WTC11 (cell line): ENCODE data around the gene F13B.
"Not testable (repeated sequence)": the region's sequence is repeated elsewhere in the genome, so short reads cannot be mapped to it uniquely, and the experiment has no call there.

Experiments used
- CTCF ChIP-seq: fragments of 200-600 bp; IDR thresholded peaks from 2 replicates; pipeline ENCODE4 v1.8.0; 2022; ENCODE audit warnings: antibody characterized with exemption
- MYBL2 ChIP-seq: sonication (generic); formaldehyde crosslinking; IDR thresholded peaks from 2 replicates; pipeline ENCODE4 v1.8.1; 2023; ENCODE audit warnings: mild to moderate bottlenecking, moderate library complexity, missing genetic modification reagents

DNA sequence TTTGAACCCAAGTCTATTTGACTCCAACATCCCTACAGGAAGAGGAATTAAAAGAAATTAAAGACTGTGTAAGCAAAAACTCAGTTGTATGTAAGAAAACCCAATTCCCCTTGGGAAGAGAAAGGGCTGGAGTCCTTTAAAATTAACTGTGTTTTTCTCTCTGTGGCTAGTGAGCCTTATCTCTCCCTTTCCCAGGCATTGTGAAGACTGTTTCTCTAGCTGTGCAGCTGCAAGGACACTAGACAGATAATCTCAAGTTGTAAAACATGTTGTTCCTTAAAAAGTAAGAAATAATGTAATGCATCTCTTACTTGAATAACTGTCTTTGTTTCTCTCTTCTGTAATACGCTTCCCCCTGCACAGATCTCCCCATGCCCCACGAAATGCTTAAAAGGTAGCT is 29.9 kb upstream of the F13B start:
- TF ChIP-seq MYBL2 (CRISPR knock-in tag); CTCF: not testable (repeated sequence)
